ENCODE data around the gene MKRN2OS. TPM values are rescaled to one million over a fixed set of nuclear protein-coding genes. Genes with fewer than 3 reads are reported as not detected.

The MKRN2OS gene
- polyA plus RNA-seq, 1 donor (not counting 4 experiments of a cell fraction or from before 2014, with no cell fraction given), result 4.0 TPM

DNA sequence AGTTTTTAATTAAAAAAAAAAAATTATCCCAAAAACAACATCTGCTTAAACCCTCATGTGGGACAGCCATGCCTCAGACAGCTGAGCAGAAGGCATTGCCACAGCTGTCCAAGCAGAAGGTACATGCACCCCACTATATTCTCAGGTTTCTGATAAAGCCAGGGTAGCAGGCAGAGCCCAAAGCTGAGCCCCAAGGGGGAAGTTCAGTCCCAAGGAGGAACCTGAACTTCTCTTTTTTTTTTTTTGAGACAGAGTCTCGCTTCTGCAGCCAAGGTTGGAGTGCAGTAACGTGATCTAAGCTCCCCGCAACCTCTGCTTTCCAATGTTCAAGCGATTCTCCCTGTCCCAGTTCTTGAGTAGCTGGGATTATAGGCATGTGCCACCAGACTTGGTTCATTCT is 44.8 kb upstream of the MKRN2OS start:
- H3K79me2 ChIP-seq (ENCODE audit: control insufficient read depth, insufficient read depth, low read length), result no peaks in the 10 kb centered on the region
- no peak for DNase-seq (ENCODE audit: low read depth, low spot score)
- TF ChIP-seq, protein P1, sequence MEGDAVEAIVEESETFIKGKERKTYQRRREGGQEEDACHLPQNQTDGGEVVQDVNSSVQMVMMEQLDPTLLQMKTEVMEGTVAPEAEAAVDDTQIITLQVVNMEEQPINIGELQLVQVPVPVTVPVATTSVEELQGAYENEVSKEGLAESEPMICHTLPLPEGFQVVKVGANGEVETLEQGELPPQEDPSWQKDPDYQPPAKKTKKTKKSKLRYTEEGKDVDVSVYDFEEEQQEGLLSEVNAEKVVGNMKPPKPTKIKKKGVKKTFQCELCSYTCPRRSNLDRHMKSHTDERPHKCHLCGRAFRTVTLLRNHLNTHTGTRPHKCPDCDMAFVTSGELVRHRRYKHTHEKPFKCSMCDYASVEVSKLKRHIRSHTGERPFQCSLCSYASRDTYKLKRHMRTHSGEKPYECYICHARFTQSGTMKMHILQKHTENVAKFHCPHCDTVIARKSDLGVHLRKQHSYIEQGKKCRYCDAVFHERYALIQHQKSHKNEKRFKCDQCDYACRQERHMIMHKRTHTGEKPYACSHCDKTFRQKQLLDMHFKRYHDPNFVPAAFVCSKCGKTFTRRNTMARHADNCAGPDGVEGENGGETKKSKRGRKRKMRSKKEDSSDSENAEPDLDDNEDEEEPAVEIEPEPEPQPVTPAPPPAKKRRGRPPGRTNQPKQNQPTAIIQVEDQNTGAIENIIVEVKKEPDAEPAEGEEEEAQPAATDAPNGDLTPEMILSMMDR (optimal IDR thresholded peaks at IDR 0.05 in 1 of 3, IDR thresholded peaks at IDR 0.05 in 1 of 3, conservative IDR thresholded peaks at IDR 0.05 in 1 of 3; ENCODE audit: extremely low read depth in 1 of 3, insufficient read depth in 2 of 3, low read length in 3 of 3), result no peak
- TF ChIP-seq EZH2 (IDR thresholded peaks at IDR 0.05; ENCODE audit: low read length), result no peak
- H3K27me3 ChIP-seq (ENCODE audit: control insufficient read depth, extremely low read depth, insufficient read depth, low read length), result no peaks in the 10 kb centered on the region
- no peak overlapping the region for H3K27ac ChIP-seq (ENCODE audit: control insufficient read depth, insufficient read depth, low read length)
- H3K9me1 ChIP-seq (ENCODE audit: control insufficient read depth, extremely low read depth, insufficient read depth, low read length), result no peaks in the 10 kb centered on the region
- H2AFZ ChIP-seq (ENCODE audit: control insufficient read depth, low read length), result no peak overlapping the region
- no peaks in the 10 kb centered on the region for H4K20me1 ChIP-seq (ENCODE audit: control insufficient read depth, extremely low read depth, insufficient read depth, low read length)
- peaks cover 25 to 45% of the 10 kb centered on the region in 2 experiments for H3K36me3 ChIP-seq (ENCODE audit: control insufficient read depth in 2 of 2, extremely low read depth in 1 of 2, insufficient read depth in 2 of 2, low read length in 2 of 2)
- no peak for FAIRE-seq
- dilution Hi-C loops (cut with MboI; ENCODE audit: extremely low pct_ligation_motif_present, low sequenced_read_pairs), result no loop called here
- H3K9ac ChIP-seq (ENCODE audit: control insufficient read depth, extremely low read depth, insufficient read depth, low read length), result no peak overlapping the region
- no peak overlapping the region for H3K4me3 ChIP-seq (ENCODE audit: control insufficient read depth in 2 of 3, extremely low read depth in 1 of 3, insufficient read depth in 2 of 3, low read depth in 1 of 3, low read length in 3 of 3)
- H3K4me2 ChIP-seq (ENCODE audit: control insufficient read depth, extremely low read depth, insufficient read depth, low read depth, low read length), result no peak overlapping the region
- peaks cover 12% of the 10 kb centered on the region for H3K4me1 ChIP-seq (ENCODE audit: control insufficient read depth, extremely low read depth, insufficient read depth, low read length)
- no peaks in the 10 kb centered on the region for H3K9me3 ChIP-seq (ENCODE audit: control insufficient read depth, low read depth, low read length)

DNA sequence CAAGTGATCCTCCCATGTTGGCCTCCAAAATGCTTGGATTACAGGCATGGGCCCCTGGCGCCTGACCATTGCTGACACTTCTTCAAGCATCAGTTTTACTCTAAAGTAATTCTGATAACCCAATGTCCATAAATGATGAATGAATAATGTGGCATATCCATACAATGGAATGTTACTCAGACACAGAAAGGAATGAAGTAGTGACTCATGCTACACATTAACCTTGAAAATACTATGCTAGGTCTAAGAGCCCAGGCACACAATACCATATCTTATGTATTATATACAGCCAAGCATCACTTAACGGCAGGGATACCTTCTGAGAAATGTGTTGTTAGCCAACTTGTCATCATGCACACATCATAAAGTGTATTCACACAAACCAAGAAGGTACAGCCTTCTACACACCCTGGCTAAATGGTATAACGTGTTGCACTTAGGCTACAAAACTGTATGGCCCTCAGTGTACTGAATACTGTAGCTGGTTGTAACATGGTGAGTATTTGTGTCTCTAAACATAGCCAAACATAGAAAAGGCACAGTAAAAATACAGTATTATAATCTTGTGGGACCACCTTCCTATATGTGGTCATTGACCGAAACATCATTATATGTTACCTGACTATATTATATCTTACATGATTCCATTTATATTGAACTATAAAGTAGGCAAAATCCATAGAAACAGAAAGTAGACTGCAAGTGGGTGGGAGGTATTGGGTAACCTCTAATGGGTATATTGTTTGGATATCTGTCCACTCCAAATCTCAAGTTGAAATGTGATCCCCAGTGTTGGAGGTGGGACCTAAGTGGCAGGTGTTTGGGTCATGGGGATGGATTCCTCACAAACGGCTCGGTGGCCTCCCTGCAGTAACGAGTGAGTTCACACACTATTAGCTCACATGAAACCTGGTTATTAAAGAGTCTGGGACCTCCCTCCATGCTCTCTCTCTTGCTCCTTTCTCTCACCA is 43.0 kb upstream of the MKRN2OS start:
- no peak overlapping the region for H3K4me3 ChIP-seq (ENCODE audit: control insufficient read depth in 2 of 3, extremely low read depth in 1 of 3, insufficient read depth in 2 of 3, low read depth in 1 of 3, low read length in 3 of 3)
- peaks cover 28 to 59% of the 10 kb centered on the region in 2 experiments for H3K36me3 ChIP-seq (ENCODE audit: control insufficient read depth in 2 of 2, extremely low read depth in 1 of 2, insufficient read depth in 2 of 2, low read length in 2 of 2)
- DNase-seq (ENCODE audit: low read depth, low spot score) (no peak), FAIRE-seq (no peak)
- H3K4me2 ChIP-seq (ENCODE audit: control insufficient read depth, extremely low read depth, insufficient read depth, low read depth, low read length), result no peak overlapping the region
- H2AFZ ChIP-seq (ENCODE audit: control insufficient read depth, low read length), result no peak overlapping the region
- no peak for TF ChIP-seq EZH2 (IDR thresholded peaks at IDR 0.05; ENCODE audit: low read length)
- TF ChIP-seq, protein P1 (optimal IDR thresholded peaks at IDR 0.05 in 1 of 3, IDR thresholded peaks at IDR 0.05 in 1 of 3, conservative IDR thresholded peaks at IDR 0.05 in 1 of 3; ENCODE audit: extremely low read depth in 1 of 3, insufficient read depth in 2 of 3, low read length in 3 of 3), result no peak
- no peaks in the 10 kb centered on the region for H3K9me1 ChIP-seq (ENCODE audit: control insufficient read depth, extremely low read depth, insufficient read depth, low read length)
- no peaks in the 10 kb centered on the region for H3K9me3 ChIP-seq (ENCODE audit: control insufficient read depth, low read depth, low read length)
- H3K9ac ChIP-seq (ENCODE audit: control insufficient read depth, extremely low read depth, insufficient read depth, low read length), result no peak overlapping the region
- H3K27me3 ChIP-seq (ENCODE audit: control insufficient read depth, extremely low read depth, insufficient read depth, low read length), result no peaks in the 10 kb centered on the region
- H3K4me1 ChIP-seq (ENCODE audit: control insufficient read depth, extremely low read depth, insufficient read depth, low read length), result peaks cover 12% of the 10 kb centered on the region
- H4K20me1 ChIP-seq (ENCODE audit: control insufficient read depth, extremely low read depth, insufficient read depth, low read length), result no peaks in the 10 kb centered on the region
- H3K79me2 ChIP-seq (ENCODE audit: control insufficient read depth, insufficient read depth, low read length), result no peaks in the 10 kb centered on the region
- H3K27ac ChIP-seq (ENCODE audit: control insufficient read depth, insufficient read depth, low read length), result no peak overlapping the region
- dilution Hi-C loops (cut with MboI; ENCODE audit: extremely low pct_ligation_motif_present, low sequenced_read_pairs), result no loop called here
